T-helper 2 cell (primary cell): ENCODE data around the gene AMMECR1.
A peak's percentile ranks its signal among the peaks of the same experiment; 100 is the strongest.

Source experiments
- DNase-seq, 5 experiments: peaks; one replicate each; pipeline versions ENCODE4 v3.0.0 to v3.0.0-alpha.2; 2012 to 2022

Gene AMMECR1

DNA sequence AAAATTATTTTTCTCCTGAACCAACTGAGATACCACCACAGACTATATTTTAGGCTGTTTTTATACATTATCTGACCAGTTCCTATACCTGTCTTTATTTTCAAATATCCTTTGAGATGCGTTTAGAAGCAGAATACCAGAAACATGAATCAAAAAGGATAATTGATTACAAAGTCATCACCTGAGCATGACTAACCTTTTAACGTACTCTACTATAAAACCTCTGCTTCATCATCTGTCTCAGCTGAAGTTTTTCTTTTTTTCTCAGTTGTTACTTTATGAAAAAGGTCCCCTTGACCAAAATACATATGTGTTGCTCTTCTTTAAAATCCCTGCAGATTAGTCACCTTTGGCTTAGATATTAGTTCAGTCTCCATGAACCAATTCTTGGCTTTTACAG lies 109.8 kb downstream of the AMMECR1 start:
- DNase-seq: no peak

DNA sequence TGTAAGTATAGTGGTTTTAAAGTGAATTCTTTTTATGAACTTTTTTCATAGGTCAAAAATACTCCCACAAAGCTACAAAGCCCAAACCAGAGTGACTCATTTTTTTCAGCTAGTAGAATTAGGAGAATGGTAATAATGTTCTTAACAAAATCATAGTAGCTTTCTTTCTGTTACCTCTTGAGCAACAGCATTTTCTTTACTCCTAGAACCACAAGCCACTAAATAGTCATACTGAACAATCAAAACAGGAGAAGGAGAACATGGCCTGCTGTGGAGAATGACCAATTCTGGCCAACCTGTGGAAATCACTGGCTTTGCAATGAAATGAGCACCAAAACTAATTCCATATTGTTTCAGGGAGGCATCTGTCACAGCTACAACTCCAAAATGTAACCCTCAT lies 112.9 kb downstream of the AMMECR1 start:
- DNase-seq: peak in 1 of 5 experiments; percentile 9

DNA sequence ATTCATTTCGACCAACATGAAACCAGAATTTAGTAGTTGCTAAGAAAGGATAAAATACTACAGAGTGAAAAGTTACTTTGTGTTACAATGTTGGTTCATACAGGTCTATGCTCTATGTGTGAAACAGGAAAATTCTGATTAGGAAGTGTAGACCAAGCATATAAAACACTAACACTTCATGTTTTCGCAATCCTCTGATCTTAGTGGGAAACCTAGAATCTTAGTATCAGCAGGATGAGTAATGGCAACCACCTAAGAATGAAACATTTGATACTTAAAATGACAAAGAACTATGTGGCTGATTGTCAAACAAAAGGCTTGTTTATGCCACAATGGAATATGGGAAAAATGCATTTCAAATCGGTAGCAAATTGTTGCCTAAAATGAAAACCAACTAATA lies 116.1 kb downstream of the AMMECR1 start:
- DNase-seq: no peak

DNA sequence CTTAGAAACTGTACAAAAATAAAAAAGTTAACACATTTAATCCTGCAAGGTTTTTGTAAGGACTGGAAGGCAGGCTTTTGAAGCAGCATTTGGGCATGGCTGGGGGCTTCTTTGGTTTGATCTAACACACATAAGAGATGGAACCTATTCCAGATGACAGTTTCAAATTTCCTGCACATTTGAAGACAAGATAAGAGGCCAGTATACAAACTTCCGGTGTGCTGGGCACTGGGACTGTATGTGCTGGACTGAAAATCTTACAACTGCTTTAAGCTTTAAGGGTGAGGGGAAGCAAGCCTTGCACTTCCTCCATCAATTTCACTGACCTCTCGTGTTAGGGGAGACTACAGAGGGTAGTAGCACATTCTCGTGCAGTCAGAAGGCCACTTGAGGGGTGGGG lies 122.9 kb downstream of the AMMECR1 start:
- DNase-seq: no peak

DNA sequence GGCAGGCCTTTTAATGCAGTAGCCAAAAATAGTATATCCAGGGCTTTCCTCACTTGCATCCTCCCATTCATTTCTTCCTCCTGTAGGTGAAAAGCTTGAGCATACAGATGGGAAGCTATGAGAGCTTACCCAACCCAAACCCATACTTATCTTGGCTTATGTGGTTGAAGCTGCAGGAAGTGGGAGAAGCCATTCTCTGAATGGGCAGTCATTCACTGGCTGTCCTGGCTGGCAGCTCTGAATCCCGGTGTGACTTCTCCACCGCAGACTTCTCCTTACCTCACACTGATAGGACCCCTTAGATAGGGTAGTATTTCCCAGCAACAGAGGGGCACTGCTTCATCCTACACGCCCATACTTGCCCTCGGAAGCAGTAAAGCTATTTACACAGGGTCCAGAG lies 125.4 kb downstream of the AMMECR1 start:
- DNase-seq: no peak

DNA sequence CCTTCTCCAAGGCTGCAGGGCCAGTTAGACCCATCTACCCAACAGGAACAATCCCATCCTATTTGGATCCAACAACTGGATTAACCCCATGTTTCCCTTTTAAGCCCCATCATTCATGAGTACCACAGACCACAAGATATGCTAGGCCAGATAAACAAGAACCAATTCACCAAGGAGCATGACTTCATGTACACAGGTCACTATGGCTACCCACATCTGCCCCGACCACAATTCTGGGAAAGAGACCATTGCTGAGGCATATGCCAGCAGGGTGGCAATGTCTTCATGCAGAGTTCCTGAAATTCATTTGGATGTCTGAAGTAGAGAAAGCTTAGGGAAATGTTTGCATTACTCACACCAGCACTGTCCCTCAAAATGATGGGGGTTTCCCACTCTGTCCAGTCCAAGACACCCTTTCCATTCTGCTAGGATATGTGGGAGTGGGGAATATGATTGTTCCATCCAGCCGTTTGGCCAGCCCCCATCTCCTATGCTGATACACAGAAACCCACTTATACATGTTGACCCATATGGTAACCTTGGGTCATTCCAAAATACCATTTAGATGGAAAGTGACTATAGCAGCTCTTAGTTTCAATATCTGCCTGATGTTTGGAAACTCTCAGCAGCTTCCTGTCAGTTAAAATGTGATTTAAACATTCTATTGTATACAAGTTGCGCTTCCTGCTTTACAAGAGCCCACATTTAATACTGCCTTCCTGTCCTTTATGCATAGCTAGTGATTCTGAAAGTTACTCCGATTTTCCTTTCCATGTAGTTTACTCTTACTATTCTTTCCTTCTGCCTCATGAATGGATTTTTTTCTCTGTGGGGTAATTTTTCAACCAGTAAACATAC lies 129.0 kb downstream of the AMMECR1 start:
- peak in 1 of 5 experiments; percentile 29 for DNase-seq

DNA sequence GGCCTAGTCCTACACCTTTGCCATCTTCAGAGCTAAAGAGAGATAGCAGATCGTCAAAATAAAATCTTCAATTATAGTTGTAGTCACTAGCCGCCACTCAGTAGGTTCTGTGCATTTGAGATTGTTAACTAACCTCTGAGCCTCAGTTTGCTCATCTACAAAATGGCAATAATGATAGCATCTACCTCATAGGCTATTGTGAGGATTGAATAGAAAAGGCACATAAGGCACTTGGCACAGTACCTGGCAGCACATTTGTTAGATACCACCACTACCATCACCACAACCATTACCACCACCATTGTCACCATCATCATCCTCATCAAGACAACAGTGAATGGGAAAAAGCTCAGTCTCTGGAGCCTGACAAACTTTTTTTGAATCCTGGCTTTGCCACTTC lies 134.6 kb downstream of the AMMECR1 start:
- no peak for DNase-seq

DNA sequence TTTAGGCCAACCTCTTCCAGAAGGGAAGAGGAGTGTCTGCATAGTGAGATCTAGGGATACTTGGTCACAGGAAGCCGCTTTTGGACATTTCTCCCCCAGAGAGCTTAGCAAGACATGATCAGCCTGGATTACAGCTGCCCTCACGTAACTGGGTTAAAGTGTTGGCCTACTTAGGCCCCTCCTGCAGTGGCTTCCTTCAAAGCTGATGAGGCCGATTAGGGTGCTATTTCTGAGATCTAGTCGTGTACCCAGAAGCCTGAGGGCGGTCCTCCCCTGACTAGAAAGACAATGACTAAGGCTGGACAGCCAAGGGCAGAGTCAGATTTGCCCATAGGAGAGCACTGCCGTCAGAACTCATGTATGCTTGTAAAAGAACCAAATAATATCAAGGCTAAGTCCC lies 135.0 kb downstream of the AMMECR1 start:
- DNase-seq: no peak

DNA sequence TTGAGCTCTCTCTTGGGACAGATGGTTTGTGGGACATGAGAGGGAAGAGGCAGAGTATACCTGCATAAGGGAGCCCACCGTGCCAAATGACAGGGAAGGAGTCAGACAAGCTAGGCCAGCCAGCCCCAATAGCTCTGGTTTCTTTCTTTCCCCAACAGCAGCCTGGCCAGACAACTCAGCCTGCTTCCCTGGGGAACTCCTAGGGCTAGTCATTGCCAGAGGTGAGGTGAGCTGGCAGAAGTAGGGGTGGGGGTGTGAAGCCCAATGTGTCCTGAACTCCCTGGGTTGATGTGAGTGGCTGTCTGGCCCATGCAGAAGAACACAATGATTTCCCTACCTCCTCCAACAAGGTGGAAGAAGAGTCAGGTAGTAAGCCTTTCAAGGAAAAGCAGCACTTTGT lies 135.5 kb downstream of the AMMECR1 start:
- DNase-seq: no peak

DNA sequence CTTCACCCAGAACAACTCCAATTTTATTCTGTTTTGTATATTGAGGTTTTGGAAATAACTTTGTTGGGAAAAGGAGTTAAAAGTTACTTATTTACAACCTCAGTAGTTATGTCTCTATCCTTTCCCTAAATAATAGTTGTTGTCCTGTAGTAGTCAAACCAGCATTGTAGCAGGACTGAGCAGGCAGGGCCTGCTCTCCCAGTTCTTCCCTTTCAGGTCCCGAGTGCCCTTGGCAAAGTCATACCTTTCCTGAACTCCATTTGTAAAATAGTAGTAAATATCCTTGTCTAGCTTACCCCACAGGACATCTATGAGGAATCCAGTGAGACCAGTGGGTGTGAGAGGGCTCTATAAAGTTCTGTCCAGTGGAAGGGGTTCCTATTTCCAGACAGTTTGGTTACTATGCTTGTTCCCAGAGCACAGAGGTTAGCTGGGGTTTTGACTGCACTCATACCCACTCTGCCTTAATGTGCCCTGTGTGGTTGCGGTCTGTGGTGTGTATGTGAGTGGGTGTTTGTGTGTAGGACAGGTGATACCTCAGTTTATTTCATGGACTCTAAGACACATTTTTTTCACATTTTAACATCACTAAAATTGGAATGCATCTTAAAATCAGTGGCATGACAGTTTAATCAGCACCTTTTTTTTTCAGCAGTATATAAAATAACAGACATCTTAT lies 136.3 kb downstream of the AMMECR1 start:
- DNase-seq: no peak

DNA sequence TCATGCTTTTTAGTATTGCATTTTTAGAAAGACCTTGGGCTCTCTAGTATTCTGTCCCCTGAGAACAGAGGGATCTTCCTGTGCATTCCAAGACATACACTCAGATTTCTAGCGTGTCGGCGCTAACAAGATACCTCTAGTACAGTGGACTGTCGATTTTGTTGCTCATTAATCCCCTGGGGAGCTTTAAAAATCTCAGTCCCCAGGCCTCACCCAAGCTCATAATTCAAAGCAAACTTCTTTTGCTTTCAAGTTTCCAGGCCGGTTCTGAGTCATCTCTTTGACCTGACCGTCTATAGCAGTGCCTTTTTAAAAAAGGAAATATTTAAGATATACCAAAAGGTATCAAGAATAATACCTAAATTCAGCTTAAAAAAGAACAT lies 137.0 kb downstream of the AMMECR1 start:
- DNase-seq: no peak

DNA sequence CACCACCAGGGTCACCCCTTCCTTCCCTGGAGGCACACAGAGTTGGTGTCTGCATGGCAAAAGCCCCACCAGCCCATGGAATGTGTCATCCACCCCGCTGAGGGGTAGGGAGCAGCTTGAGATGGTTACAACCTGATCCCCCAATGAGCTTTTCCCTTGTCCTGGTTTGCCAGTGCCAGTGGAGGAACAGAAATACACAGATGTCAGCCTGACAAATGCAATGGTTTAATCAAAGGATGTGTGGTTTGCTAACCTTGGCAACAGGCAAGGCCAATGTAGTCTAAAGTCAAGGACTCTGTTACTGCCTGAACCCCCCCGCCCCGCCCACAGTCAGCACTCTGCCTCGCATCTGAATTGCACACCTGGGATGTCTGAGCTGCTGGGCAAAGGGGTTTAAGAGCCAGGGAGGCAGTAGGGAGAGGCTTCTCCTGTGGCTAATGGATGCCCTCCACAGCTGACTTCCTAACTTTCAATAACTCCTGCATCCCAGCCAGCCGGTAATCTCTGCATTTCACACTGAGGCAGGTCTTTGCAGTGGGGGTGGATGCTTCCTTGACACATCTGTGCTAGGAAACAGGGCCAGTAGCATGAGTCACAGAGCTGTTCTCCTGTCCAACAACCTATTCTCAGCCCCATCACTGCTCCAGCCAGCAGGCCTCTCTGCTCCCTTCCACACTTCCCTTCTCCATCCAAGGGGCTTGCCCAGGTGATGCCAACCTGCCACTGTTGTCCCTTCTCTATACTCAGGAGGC lies 137.5 kb downstream of the AMMECR1 start:
- no peak for DNase-seq

DNA sequence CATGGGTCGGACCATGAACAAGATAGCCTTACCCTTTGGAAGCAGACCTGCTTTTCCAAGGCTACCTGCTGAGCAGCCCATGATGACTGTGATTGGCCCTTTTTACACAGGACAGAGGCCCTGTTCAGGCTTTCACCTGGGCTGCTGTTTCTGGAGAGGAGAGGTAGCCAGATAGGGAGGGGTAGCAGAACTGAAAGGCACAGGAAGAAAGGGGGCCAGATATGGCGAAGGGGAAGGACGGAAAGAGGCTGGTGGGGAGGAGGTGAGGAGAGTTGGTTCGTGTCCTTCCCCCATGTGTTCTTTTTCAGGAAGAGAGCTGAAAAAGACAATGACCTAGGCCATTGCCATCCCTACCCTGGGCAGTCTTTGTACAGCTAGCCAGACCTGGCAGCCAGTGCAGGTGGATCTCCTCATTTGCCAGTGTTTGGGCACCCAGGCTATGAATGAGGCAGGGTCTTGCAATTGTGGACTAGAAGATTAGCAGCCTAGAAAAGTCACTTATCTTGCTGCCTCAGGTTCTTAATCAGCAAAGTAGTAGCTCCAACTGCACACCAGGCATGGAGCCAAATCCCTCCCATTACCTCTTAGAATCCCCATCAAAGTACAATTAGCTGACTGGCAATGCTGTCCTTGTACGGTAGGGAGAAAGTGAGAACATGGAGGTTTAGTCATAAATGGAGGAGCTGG lies 139.6 kb downstream of the AMMECR1 start:
- no peak for DNase-seq

DNA sequence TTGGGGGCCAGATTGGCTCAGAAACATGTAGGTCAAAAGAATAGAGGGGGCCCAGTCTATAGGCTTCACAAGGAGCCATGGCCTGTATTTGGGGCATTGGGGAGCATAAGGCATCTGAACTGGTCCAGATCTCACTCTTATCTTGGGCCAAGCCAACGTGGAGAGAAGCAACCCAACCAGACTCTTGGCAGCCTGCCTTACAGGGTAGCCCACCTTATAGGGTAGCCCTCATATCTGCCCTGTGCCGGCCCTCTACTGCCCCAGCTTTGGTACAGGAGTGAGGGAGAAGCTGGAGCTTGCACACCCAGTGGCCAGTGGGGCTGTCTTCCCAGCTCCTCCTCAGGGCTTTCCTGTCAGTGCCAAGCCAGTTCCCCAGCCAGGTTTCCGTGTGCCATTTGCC lies 142.2 kb downstream of the AMMECR1 start:
- DNase-seq: no peak

DNA sequence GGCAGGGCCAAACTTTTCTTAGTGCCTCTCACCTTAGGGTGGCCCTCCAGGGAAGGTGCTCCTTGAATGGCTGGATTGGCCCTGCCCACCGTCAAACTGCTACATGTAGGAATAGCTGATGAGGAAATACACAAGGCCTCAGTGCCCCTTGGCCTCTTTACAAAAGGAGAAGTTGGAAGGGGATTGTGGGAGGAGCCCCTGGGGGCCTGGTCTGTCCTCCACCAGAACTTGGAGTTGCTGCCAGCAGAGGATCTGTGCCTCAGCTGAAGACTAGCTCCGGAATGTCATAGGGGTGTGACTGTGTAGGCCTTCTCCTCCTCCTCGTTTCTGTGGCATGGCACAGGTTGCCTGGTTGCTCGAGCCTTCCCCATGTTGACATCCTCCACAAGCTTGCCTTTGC lies 142.7 kb downstream of the AMMECR1 start:
- DNase-seq: no peak

DNA sequence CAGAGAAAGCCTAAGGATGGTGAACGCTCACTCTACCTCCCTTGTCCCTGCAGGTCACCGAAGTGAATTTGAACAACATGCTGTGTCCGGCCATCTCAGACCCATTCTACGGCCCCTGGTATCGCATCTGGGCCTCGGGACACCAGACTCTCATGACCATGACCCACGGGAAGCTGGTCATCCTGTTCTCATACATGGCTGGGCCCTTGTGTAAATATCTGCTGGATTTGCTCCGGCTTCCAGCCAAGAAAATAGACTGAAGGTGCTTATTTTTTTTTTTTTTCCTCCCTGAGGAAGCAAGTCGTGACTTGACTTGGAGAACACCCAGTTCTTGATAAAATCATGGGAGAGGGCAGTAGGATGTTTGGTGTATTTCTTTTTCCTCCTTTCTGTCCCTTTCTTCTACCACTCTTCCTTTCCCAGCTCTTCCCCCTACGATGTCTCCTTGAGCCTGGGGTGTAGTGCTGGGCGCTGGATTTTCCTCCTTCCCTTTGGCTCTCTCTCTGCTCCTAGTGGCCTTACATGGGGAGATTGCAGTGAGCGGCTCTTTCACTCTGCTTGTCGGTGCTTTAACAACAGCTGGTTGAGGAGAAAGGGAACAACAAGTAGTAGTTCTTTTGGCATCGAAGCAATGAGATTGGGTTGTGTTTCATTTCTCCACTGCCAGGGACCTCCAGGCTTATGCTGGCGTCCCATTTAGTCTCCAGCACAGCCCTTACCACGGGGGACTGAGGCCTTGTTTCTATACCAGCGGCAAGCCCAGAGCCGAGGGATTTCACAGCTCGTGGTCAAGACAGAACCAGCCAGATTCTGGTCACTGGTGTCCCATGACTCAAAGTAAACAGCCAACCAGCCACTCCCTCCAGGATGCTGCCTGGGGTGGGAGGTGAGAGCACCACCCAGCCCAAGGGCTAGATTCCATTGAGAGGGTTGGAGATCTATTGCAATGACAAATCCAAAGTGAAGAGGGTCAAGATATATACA lies 144.4 kb downstream of the AMMECR1 start:
- DNase-seq: no peak

DNA sequence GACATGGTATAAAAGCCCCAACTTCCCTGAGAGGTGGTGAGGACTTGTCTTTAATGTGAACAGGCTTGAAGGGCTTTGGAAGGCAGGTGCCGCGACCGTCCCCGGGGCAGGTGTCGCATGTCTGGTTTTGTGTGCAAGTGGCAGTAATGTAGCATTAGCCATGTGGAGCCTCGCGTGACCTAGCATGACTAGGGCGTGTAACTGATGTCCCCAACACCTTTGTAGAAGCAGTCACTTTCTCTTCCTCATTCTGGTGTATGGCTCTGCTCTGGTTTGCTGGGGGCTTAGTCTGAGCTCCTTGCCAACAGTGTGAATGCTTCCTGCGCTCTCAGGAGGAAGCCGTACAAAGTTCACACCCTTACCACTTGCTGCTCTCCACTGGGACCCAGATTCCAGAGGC lies 145.7 kb downstream of the AMMECR1 start:
- no peak for DNase-seq

DNA sequence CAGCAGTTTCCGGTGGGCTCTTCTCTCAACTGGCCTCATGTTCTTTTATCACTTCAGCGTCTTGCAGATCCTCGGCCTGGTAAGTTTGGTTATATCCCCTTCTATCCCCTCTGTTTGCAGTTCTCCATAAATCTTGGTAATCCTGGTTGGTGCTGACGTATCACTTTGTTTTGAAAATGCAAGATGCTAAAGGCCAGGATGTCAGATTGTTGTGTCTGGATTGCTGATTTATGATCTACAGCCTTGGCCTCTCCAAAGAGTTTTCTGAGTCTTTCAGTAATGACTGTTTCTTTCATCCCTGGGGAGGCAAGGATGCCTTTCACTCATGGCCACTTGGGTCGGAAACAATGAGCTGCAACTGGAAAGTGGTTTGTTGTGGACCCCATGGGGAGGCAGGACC lies 146.4 kb downstream of the AMMECR1 start:
- DNase-seq: no peak

DNA sequence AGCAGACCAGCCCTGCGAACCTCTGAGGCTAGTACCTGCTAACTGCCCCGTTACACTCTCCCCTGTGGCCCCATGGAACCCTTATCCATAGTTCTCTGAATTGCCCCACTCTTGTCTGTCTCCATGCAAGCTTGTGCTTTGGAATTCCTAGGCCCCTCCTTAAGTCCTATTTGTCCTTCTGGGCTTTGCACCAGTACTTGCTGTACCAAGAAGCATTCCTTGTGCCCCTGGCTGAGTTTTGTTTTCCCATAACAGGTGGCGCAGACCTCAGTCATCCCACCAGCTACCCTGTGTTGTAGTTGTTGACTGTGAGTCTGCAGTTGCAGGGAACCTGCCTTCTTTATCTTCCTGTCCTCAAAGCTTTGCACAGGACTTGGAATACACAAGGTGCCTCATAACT lies 147.9 kb downstream of the AMMECR1 start:
- DNase-seq: no peak

DNA sequence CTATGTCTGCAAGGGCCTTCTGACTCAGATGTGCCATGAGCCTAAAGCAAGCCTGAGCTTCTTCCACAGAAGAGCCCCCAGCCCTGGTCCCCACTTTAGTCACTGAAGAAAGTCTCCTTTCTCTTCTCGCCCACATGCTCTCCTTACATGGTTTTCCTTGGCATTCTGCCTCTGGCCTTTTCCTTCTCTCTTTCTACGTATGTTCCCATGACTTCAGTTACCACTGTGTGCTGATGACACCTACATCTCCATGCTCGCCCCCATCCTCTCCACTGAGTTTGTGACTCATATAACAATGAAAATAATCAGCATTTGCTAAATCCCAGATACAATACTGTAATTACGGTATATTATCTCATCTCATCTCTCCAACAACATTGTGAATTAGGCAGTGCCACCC lies 149.3 kb downstream of the AMMECR1 start:
- DNase-seq: no peak

DNA sequence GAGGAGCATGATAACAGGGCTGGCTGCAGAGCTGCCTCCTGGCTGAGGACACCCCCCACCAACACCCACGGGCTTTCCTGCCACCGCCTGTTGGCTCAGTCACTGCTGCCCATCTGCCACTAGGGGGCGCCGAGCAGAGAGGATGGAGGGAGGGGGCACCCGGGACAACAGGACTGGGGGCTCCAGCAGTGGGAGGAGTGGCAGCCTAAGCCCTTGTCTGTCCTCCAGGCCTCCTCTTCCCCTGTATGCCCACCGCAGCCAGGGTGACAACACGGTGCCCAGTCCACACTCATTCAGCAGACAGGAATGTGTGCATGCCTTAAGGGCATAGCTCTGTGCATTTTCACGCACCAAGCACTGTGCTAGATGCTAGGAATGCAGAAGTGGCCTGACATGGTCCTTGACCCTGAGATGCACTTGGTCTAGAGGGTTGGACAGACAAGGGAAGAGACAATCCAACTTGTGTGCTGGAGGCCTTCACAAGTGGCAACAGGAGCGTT lies 149.9 kb downstream of the AMMECR1 start:
- DNase-seq: peak; percentile 13 to 43 (median 25)

DNA sequence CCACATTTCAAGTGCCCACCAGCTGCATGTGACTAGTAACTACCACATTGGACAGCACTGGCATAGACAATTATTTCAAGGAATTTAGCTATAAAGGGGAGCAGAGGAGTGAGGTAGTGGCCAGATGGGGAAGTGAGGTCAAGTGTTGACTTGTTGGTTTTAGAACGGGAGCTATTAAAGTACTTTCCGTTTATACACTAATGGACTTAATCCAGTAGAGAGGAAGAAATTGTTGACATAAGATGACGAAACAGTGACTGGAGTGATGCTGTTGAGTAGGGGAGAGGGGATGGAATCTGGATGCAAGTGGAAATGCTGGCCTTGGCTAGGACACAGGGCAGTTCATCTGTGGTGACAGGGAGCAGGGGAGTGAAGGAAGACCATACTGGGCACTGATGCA lies 154.4 kb downstream of the AMMECR1 start:
- DNase-seq: no peak
